ENCODE data around the gene ZDHHC12.

The ZDHHC12 gene

DNA sequence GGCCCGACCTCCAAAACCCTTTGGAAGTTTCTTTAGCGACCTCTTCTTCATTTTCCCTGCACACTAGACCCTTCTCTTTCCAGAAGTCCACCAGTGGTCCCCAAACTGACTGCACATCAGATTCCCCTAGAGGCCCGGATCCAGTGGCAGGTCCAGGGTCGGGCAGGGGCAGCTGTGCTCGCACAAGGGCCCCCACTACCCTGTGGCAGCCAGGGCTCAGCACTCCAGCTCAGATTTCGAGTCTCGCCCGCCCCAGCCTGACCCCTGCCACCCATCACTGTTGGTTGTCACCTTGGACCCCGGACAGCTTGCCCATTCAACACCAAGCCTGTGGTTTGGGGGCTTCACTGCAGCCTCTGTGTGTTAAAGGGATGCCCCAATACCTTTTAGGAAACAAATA lies 7.8 kb upstream of the ZDHHC12 start:
- H3K4me3 ChIP-seq (ENCODE audit: low read depth, low read length) = no peak overlapping the region

DNA sequence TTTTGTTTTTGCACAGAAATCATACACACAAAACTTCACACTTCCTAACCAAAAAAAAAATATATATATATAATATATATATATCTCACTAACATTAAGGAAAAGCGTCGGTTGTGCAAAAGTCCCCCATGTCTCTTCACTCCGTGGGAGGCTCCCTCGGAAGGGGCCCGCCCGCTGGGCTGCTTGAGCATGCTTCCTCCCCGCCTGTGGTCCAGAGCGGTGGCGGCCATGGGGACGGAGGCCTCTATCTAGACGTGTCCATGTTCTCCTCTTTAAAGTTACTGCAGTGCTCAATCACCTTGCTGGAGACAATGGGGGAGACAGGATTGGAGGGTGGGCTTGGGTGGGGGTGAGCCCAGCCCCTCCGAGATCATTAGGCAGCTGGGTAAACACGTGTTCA lies 7.2 kb upstream of the ZDHHC12 start:
- DNase-seq (ENCODE audit: low read depth) = no peak
- H3K4me3 ChIP-seq (ENCODE audit: low read depth, low read length) = no peak overlapping the region

More for the DNA sequence above, 7.8 kb upstream of the ZDHHC12 start:
- no peak for DNase-seq (ENCODE audit: low read depth)

DNA sequence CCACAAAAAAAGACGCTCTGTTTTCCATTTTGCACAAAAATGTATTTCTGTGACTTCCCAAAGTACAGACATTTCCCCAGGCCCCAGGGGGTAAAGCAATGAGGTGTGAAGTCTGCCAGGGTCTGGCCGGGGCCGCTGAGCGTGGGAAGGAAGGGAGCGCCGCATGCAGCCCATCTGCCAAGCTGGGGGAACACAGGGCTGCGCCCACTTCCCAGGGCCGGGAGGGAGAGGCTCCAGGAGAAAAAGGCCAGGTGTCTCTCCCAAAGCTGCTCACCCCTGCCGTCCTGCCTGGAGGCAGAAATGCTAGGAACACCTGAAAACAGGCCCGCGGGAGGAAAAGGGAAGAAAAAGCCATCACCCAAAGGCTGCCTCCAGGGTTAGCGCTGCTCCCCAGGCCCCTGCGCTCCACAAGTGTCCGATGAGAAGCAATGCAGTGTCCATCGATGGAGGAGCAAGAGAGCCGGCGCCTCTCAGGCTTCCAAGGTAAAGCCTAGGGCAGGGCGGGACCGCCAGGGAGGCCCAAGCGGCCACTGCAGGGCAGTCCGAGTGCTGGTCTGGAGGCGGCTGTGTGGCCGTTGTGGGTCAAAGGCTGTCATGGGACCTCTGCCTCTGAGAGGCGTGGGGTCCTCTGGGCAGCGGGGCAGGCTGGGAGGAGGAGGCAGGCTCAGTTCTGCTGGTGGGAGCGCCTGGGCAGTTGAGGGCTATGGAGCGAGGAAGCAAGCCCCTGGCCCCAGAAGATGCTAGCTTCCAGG lies 6.0 kb upstream of the ZDHHC12 start:
- no peak for DNase-seq (ENCODE audit: low read depth)
- H3K4me3 ChIP-seq (ENCODE audit: low read depth, low read length) = no peak overlapping the region

DNA sequence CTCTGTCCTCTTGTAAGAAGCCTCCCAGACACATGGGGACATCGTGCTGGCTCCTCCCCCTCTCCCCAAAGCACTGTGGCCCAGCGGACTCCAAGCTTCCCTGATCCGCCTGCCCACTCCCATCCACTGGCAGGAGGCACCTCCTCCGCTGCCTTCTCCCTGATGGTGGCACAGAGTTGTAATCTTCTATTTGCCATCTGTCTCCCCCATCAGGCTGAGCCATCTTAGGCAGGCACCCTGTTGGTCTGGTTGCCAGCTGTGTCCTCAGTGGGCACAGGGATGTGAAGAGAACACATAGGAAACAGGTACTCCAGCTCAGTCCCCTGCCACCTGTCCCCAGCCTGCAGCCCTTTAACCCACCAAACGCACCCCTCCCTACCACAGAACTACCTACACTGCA lies 5.4 kb upstream of the ZDHHC12 start:
- H3K4me3 ChIP-seq (ENCODE audit: low read depth, low read length) = no peak overlapping the region
- DNase-seq (ENCODE audit: low read depth) = no peak

DNA sequence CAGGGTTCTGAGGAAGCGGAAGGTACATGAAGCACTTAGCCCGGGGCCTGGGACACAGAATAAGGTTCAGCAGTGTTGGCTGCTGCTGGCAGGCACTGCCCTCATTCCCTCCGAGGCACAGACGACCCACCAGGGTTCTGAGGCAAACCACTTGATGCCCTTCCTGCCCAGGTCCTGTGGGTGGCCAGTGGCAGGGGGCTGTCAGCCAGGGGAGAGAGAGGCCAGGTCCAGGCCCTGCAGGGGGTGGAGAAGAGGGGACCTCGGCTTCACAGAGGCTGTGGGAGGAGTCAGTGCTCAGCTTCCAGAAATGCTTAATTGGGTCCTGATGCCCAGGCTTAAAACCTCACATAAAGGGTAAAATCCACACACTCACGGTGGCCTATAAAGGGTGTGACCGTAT lies 4.4 kb upstream of the ZDHHC12 start:
- H3K4me3 ChIP-seq (ENCODE audit: low read depth, low read length) = no peak overlapping the region

DNA sequence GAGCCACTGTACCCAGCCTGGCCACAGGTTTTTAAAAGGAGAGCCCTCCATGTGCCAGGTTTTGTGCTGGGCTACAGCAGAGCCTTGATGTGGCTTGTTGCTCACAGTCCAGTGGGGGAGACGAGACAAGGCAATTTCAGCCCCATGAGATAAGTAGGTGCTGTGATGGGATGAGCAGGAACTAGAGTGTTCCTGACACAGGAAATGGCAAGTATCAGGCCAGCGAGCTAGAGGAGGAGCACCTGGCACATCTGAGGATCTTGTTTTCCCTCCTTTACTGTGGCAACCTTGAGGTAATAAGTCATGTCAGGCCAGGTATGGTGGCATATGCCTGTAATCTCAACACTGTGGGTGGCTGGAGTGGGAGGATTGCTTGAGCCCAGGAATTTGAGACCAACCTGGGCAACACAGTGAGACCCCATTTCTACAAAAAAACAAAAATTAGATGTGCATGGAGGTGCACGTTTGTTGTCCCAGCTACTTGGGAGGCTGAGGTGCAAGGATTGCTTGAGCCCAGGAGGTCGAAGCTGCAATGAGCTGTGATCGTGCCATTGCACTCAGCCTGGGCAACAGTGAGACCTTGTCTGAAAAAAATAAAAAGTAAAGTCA lies 3.8 kb upstream of the ZDHHC12 start:
- no peak overlapping the region for H3K4me3 ChIP-seq (ENCODE audit: low read depth, low read length)
- DNase-seq (ENCODE audit: low read depth) = no peak

More for the DNA sequence above, 4.4 kb upstream of the ZDHHC12 start:
- DNase-seq (ENCODE audit: low read depth) = no peak

DNA sequence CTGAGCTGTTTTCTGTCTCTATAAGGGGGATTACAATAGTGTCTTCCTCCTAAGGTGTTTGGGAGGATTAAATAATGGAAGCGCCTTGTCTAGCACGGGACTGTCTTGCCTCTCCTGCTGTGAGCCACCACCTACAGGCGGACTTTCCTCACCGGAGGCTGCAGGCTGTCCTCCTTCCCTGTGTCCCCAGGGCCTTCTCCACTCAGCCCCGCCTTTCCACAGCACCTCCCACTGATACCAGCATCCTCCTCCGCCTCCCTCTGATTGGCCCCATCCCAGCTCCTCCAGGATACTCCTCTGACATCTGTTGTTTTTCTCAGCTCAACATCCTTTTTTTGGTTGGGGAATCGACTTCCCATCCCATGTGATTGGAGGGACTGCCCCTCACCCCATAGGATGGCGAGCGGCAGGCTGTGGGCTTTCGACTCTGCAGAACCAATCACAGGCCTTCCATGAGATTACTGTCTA lies 851 bp upstream of the ZDHHC12 start:
- H3K4me3 ChIP-seq (ENCODE audit: low read depth, low read length) = peak overlapping the region; percentile 63
- DNase-seq (ENCODE audit: low read depth) = no peak

DNA sequence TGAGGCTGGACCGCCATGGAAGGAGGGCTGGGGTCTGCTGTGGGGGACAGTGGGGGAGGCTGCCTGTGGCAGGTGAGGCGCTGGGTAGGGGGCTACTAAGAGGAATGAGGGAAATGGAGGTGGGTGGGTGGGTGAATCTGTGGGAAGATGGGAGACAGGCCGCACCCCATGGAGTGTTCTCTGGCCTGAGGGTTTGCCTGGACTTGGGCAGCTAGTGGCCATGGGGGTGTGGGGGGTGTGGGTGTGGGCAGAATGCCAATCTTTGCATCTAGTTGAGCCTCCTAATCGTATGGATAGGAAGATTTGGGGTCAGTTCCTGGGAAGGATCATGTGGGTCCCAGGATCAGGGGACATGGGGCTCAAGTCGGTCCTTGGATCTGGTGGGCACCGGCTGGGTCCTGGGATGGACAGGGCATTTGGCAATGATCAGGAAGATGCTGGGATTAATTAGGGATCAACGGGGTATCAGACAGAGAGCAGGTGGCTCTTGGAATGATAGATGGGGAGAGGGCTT lies 518 bp downstream of the ZDHHC12 start:
- H3K4me3 ChIP-seq (ENCODE audit: low read depth, low read length) = peak overlapping the region; percentile 63
- no peak for DNase-seq (ENCODE audit: low read depth)

DNA sequence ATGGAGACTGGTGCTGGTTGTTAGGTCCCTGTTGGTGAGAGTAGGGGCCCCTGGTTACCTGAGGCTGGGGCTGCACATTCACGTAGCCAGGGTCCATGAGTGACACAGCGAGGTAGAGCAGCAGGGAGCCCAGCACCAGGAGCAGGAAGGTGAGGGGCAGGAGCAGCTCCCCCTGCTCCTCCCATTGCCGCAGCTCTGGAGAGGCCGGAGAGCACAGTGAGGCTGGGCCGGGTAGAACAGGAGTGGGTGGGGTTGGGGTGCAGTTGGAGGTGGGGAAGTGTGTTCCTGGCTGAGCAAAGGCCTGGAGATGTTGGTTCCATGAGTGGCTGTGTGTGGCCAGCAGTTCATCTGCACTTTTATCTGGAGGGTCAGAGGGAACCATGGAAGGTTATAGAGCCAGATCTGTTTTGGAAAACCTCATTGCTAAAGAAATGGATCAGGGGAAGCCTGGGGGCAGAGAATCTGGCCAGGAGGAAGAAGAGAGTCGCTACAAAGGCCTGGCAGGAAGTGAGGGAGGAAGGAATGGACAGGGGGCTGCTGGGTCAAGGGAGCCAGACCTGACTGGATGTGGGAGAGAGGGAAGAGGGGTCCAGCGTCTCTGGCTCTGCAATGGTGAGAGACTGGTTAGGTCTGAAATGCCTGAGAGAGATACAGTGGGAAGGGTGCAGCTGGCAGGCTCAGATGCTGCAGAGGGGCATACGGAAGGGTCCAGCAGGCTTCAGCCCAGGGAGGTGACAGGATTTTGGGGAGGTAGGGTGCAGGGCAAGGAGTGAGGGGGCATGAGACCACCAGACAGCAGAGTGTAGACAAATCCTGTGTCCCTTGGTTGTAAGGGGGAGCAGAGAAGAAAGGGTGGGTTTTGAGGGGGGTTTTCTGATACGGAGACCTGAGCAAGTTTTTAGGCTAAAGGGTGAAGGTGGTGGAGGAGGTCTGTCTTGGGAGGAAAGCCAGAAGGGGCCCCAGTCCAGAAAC lies 1.3 kb downstream of the ZDHHC12 start:
- DNase-seq (ENCODE audit: low read depth) = no peak
- H3K4me3 ChIP-seq (ENCODE audit: low read depth, low read length) = no peak overlapping the region

DNA sequence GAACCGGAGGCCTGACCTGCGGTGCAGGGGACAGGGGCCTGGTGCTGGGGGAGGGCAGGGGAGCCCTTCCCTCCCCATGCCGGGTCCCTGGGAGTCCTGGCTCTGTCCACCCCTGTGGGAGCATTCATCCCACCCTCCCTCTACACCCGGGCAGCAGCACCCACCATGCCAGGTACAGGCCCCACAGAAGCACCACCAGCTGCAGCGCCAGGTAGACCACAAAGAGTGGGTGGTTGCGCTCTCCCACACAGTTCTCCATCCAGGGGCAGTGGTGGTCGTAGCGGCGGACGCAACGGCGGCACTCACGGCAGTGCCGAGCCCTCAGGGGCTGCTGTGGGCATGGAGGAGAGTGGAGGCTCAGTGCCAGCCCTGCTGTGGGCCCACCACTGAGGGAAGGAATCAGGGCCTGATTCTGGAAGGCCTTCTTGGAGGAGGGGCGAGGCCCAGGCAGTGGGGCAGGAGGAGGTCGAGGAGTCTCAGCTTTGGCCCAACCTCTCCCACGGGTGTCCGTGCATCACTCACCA lies 2.4 kb downstream of the ZDHHC12 start:
- DNase-seq (ENCODE audit: low read depth) = no peak
- H3K4me3 ChIP-seq (ENCODE audit: low read depth, low read length) = no peak overlapping the region

DNA sequence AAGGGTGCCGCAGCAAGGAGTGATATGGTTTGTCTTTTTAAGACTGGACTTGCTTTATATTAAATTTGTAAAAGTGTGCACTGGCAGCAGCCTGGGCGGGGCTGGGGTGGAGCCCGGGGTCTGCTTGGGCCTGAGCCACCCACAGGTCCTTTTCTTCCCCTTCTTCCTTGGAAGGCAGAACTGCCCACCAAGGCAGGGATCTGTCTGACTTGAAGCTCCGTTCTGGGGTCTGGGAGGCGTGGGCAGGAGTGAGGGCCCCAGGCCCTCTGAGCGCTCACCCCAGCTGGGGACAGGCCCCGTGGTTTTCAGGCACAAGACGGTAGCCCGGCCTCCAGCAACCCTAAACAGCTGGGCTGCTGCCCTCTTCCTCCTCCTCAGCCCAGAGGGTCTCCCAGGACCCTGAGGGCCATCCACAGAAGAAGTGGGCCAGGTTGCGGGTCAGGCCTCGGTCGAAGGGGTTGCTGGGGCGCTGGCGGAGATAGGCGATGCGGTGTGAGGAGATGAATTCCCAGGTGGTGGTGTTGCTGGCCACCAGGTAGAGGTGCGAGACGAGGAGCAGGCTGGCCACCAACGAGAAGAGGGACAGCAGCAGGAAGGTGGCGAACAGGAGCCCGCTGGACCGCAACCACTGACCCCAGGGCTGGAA lies 3.0 kb downstream of the ZDHHC12 start:
- no peak overlapping the region for H3K4me3 ChIP-seq (ENCODE audit: low read depth, low read length)
- no peak for DNase-seq (ENCODE audit: low read depth)

DNA sequence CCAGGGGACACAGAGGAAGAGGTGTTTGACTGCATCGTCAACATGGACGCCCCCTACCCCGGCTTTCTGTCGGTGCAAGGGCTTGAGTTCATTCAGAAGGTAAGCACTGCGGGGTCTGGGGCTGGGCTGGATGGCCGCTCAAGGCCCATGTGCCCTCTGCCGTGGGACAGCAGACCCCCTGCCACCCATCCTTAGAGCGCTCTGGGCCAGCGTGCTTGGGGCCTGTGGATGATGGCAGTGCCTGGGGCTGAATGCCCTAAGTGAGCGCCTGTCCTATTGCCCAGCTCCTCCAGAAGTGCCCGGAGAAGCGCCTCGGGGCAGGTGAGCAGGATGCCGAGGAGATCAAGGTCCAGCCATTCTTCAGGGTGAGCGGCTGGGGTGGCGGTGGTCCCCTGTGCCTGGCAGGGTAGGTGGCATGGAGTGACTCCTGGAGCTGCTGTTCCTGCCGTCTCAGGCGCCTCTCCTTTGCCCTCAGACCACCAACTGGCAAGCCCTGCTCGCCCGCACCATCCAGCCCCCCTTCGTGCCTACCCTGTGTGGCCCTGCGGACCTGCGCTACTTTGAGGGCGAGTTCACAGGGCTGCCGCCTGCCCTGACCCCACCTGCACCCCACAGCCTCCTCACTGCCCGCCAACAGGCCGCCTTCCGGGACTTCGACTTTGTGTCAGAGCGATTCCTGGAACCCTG lies 3.9 kb downstream of the ZDHHC12 start:
- no peak for DNase-seq (ENCODE audit: low read depth)
- H3K4me3 ChIP-seq (ENCODE audit: low read depth, low read length) = no peak overlapping the region

DNA sequence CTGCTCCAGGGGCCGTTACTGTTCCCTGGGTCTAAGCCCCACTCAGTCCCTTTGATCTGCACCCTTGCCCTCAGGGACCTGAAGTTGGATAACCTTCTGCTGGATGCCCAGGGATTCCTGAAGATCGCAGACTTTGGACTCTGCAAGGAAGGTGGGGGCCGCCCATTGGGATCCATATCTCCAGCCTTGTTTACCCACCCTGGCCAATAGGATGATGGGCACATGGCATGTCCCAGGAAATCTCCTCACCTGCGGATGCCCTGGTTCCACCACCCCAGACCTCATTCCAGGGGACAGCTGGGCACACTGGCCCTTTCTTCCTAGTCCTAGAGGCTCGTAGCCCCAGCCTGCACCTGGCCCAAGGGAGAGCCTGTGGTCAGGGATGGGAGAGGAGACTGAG lies 5.5 kb downstream of the ZDHHC12 start:
- no peak overlapping the region for H3K4me3 ChIP-seq (ENCODE audit: low read depth, low read length)
- no peak for DNase-seq (ENCODE audit: low read depth)

DNA sequence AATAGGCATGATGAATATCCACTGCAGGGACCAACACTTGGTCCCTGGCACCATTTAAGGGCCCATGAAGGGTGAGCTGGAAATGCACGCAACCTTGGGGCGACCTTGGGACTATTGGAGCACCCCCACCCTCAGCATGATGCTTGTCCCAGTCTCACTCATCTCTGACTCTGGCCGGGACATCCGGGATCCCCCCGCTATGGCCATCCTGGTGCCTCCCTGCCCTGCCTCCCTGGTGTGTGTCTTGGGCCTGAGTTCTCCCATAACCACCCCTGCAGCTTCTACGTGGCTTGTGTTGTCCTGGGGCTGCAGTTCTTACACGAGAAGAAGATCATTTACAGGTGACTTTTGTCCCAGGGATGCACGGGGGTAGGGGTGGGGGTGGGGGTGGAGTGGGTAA lies 5.9 kb downstream of the ZDHHC12 start:
- DNase-seq (ENCODE audit: low read depth) = no peak
- H3K4me3 ChIP-seq (ENCODE audit: low read depth, low read length) = no peak overlapping the region

DNA sequence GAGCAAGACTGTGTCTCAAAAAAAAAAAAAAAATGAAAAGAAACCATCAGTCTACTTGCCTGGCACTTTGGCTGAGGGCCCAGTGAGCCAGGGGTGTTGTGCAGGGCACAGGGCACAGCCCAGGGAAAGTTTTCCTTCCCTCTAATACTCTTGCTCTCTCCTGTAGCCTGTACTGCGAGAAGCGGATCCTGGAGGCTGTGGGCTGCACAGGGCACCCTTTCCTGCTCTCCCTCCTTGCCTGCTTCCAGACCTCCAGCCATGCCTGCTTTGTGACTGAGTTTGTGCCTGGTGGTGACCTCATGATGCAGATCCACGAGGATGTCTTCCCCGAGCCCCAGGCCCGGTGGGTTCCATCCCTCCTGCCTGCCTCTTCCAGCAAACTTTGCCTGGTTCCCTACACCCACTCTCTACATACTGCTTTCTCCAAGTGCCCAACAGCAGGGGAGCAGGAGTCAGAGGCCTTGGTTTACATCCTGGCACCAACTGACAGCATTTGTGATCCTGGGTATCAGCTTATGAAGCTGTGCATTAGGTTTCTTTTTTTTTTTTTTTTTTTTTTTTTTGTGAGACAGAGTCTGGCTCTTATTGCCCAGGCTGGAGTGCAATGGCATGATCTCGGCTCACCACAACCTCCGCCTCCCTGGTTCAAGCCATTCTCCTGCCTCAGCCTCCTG lies 7.2 kb downstream of the ZDHHC12 start:
- no peak for DNase-seq (ENCODE audit: low read depth)
- H3K4me3 ChIP-seq (ENCODE audit: low read depth, low read length) = no peak overlapping the region

DNA sequence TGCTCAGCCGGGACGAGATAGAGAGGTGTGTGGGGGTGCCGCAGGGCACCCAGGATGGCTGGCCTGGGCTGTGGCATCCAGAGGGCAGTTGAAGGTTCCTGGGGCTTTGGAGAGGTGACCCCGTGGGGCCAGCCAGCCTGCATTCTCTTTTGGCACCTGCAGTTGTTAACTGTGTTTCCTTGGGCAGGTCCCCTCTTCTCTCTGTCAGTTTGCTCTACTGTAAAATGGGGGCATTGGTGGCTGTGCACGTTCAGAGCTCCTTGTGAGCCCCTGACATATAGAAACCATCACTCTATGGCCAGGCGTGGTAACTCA lies 8.5 kb downstream of the ZDHHC12 start:
- no peak overlapping the region for H3K4me3 ChIP-seq (ENCODE audit: low read depth, low read length)
- DNase-seq (ENCODE audit: low read depth) = no peak

DNA sequence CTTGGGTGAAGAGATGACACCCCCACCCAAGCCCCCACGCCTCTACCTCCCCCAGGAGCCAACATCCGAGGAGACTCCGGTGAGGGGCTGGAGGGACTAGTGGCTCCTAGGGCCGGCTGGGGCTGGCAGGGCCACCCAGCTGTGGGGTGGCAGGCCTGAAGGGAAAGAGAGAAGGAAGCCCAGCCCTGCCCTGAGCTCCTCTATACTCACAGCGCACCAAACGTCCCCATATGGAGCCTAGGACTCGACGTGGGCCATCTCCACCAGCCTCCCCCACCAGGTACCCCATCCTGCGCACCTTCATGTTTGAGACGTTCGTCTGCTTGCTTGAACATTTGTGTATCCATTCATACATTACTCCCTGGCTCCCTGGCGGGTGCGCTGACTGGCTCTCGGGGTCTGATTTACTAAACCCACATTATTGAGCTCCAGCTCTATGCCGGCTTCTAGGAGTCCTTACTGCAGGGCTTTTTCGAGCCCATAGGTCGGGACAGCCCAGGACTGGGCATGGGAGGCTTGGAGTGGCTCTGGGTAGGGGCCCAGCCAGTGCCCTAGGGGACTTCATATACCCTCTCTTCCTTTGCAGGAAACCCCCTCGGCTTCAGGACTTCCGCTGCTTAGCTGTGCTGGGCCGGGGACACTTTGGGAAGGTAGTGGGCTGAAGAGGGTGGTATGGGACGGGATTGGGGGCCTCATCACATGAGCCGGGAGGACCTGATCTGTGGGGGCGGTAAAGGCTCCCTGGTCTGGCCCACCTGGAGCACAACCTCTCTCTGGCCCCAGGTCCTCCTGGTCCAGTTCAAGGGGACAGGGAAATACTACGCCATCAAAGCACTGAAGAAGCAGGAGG lies 9.1 kb downstream of the ZDHHC12 start:
- no peak overlapping the region for H3K4me3 ChIP-seq (ENCODE audit: low read depth, low read length)
- no peak for DNase-seq (ENCODE audit: low read depth)
